Fibroblast of skin of right biceps (primary cell): ENCODE results near the gene TTYH2.
"Not testable (repeated sequence)": the region's sequence is repeated elsewhere in the genome, so short reads cannot be mapped to it uniquely, and the experiment has no call there.

ENCODE experiments used
- DNase-seq: peaks from one replicate; pipeline ENCODE4 v3.0.0-alpha.2; 2013

Gene TTYH2

GRCh38 chr17:74212913-74213791, at the start of gene TTYH2:
TSS of gene TTYH2 (plus strand) at chr17:74213571. CDS start at chr17:74213588, 17 bp downstream.
- DNase-seq, result peak; percentile 89

- DNase-seq, result no peak
Observed at GRCh38 chr17:74163836-74164235, 49.5 kb upstream of the TTYH2 start.

- no peak for DNase-seq
Observed at GRCh38 chr17:74164446-74165045, 48.8 kb upstream of the TTYH2 start.

GRCh38 chr17:74165797-74166365, 47.5 kb upstream of the TTYH2 start:
- no peak for DNase-seq

GRCh38 chr17:74170924-74171323, 42.4 kb upstream of the TTYH2 start:
- DNase-seq, result no peak

GRCh38 chr17:74172700-74173099, 40.7 kb upstream of the TTYH2 start:
- DNase-seq, result no peak

- peak; percentile 61 for DNase-seq
Observed at GRCh38 chr17:74176546-74177001, 36.8 kb upstream of the TTYH2 start.

- peak; percentile 45 for DNase-seq
Observed at GRCh38 chr17:74177018-74177450, 36.3 kb upstream of the TTYH2 start.

- no peak for DNase-seq
Observed at GRCh38 chr17:74179576-74179975, 33.8 kb upstream of the TTYH2 start.

GRCh38 chr17:74180336-74180735, 33.0 kb upstream of the TTYH2 start:
- no peak for DNase-seq

- DNase-seq, result no peak
Observed at GRCh38 chr17:74181341-74181740, 32.0 kb upstream of the TTYH2 start.

GRCh38 chr17:74182041-74182723, 31.2 kb upstream of the TTYH2 start:
- DNase-seq, result no peak

- DNase-seq, result no peak
Observed at GRCh38 chr17:74183411-74183810, 30.0 kb upstream of the TTYH2 start.

GRCh38 chr17:74185571-74186185, 27.7 kb upstream of the TTYH2 start:
- no peak for DNase-seq

GRCh38 chr17:74186498-74186897, 26.9 kb upstream of the TTYH2 start:
- DNase-seq, result no peak

- no peak for DNase-seq
Observed at GRCh38 chr17:74187761-74188160, 25.6 kb upstream of the TTYH2 start.

GRCh38 chr17:74188687-74189086, 24.7 kb upstream of the TTYH2 start:
- DNase-seq, result not testable (repeated sequence)

- peak; percentile 49 for DNase-seq
Observed at GRCh38 chr17:74190154-74190553, 23.2 kb upstream of the TTYH2 start.

GRCh38 chr17:74190807-74191406, 22.5 kb upstream of the TTYH2 start:
- no peak for DNase-seq

- no peak for DNase-seq
Observed at GRCh38 chr17:74192950-74193781, 20.2 kb upstream of the TTYH2 start.

- no peak for DNase-seq
Observed at GRCh38 chr17:74194682-74195081, 18.7 kb upstream of the TTYH2 start.
